HEK293T (cell line): ENCODE data around the gene LRP1B.

ENCODE experiments used
- ARNT ChIP-seq: fragments of 450-650 bp; IDR thresholded peaks from 2 replicates; pipeline ENCODE4 v1.6.1; 2017; ENCODE audit warnings: mild to moderate bottlenecking
- BHLHE40 ChIP-seq: fragments of 450-650 bp; IDR thresholded peaks from 2 replicates; pipeline ENCODE4 v1.6.1; 2016; ENCODE audit warnings: mild to moderate bottlenecking, moderate library complexity, borderline replicate concordance
- ELF4 ChIP-seq: fragments of 450-650 bp; IDR thresholded peaks from 2 replicates; pipeline ENCODE4 v1.6.1; 2017; ENCODE audit warnings: antibody characterized with exemption
- FOXA1 ChIP-seq: fragments of 450-650 bp; IDR thresholded peaks from 2 replicates; pipeline ENCODE4 v1.6.1; 2016; ENCODE audit warnings: mild to moderate bottlenecking
- FOXK2 ChIP-seq: fragments of 450-650 bp; IDR thresholded peaks from 2 replicates; pipeline ENCODE4 v1.6.1; 2016; ENCODE audit warnings: mild to moderate bottlenecking
- FOXM1 ChIP-seq: fragments of 450-650 bp; IDR thresholded peaks from 2 replicates; pipeline ENCODE4 v1.6.1; 2017; ENCODE audit warnings: mild to moderate bottlenecking, borderline replicate concordance
- HDGF ChIP-seq: fragments of 450-650 bp; IDR thresholded peaks from 2 replicates; pipeline ENCODE4 v1.6.1; 2017; ENCODE audit warnings: antibody characterized with exemption, borderline replicate concordance
- L3MBTL2 ChIP-seq: fragments of 450-650 bp; conservative IDR thresholded peaks from 2 replicates; pipeline ENCODE4 v1.6.1; 2016; ENCODE audit warnings: mild to moderate bottlenecking
- NFRKB ChIP-seq: fragments of 450-650 bp; IDR thresholded peaks from 2 replicates; pipeline ENCODE4 v1.6.1; 2016; ENCODE audit warnings: mild to moderate bottlenecking, moderate library complexity
- SP1 ChIP-seq: fragments of 450-650 bp; IDR thresholded peaks from 2 replicates; pipeline ENCODE4 v1.6.1; 2017
- SUZ12 ChIP-seq: fragments of 450-650 bp; IDR thresholded peaks from 2 replicates; pipeline ENCODE4 v1.6.1; 2016; ENCODE audit warnings: mild to moderate bottlenecking
- TARDBP ChIP-seq: fragments of 450-650 bp; IDR thresholded peaks from 2 replicates; pipeline ENCODE4 v1.6.1; 2016
- ZNF384 ChIP-seq: fragments of 450-650 bp; IDR thresholded peaks from 2 replicates; pipeline ENCODE4 v1.6.1; 2016
- TF ChIP-seq, protein P1 (sequence below): fragments of 450-650 bp; IDR thresholded peaks from 2 replicates; pipeline ENCODE4 v1.6.1; 2016

- TF ChIP-seq SP1: no peak
- no peak for TF ChIP-seq SUZ12
- no peak for TF ChIP-seq NFRKB
- no peak for TF ChIP-seq FOXA1
- TF ChIP-seq HDGF: no peak
- no peak for TF ChIP-seq ELF4
- no peak for TF ChIP-seq ZNF384
- TF ChIP-seq BHLHE40: no peak
- TF ChIP-seq FOXK2: no peak
- TF ChIP-seq, protein P1, sequence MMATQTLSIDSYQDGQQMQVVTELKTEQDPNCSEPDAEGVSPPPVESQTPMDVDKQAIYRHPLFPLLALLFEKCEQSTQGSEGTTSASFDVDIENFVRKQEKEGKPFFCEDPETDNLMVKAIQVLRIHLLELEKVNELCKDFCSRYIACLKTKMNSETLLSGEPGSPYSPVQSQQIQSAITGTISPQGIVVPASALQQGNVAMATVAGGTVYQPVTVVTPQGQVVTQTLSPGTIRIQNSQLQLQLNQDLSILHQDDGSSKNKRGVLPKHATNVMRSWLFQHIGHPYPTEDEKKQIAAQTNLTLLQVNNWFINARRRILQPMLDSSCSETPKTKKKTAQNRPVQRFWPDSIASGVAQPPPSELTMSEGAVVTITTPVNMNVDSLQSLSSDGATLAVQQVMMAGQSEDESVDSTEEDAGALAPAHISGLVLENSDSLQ: peak; percentile 38; the same call in 1 of the 2 replicates
- TF ChIP-seq FOXM1: no peak
- TF ChIP-seq TARDBP: no peak
- no peak for TF ChIP-seq ARNT
- no peak for TF ChIP-seq L3MBTL2
Observed at GRCh38 chr2:142014536-142014935, 116.3 kb downstream of the LRP1B start.
